ENCODE measurements around the gene INTS1.

INTS1 gene

GRCh38 chr7:1492221-1492620 lies 12.0 kb downstream of the INTS1 start:
- TF ChIP-seq EZH2phosphoT487 (IDR thresholded peaks at IDR 0.05; ENCODE audit: borderline replicate concordance, low read length) (no peak), CTCF (IDR thresholded peaks at IDR 0.05; ENCODE audit: low read depth, low read length, poor library complexity, severe bottlenecking) (no peak)
- no peak overlapping the region for H3K4me2 ChIP-seq (ENCODE audit: low read length)
- H3K9me3 ChIP-seq (ENCODE audit: control insufficient read depth, insufficient read depth, low read length), result no peaks in the 10 kb centered on the region
- H3F3A ChIP-seq (ENCODE audit: control insufficient read depth, insufficient read depth), result no peaks in the 10 kb centered on the region
- H3K79me2 ChIP-seq (ENCODE audit: control insufficient read depth, low read length), result no peaks in the 10 kb centered on the region; the same call in 1 of the 2 replicates
- H3K4me1 ChIP-seq (ENCODE audit: control insufficient read depth, low read length), result no peaks in the 10 kb centered on the region
- H3K4me3 ChIP-seq (ENCODE audit: low read length), result no peak overlapping the region
- H3K9me2 ChIP-seq (replicated peaks; ENCODE audit: control insufficient read depth, low read length), result no peaks in the 10 kb centered on the region
- H3K27ac ChIP-seq (ENCODE audit: low read depth, low read length), result no peak overlapping the region
- no peaks in the 10 kb centered on the region for H3K27me3 ChIP-seq (ENCODE audit: control insufficient read depth, low read length)
- H3K36me3 ChIP-seq (ENCODE audit: control insufficient read depth, low read length), result peaks cover 91% of the 10 kb centered on the region
- H4K20me1 ChIP-seq (ENCODE audit: control insufficient read depth, insufficient read depth, low read depth, low read length), result peaks cover 14% of the 10 kb centered on the region

- TF ChIP-seq CTCF (IDR thresholded peaks at IDR 0.05; ENCODE audit: low read depth, low read length, poor library complexity, severe bottlenecking), result no peak
- no peak for TF ChIP-seq EZH2phosphoT487 (IDR thresholded peaks at IDR 0.05; ENCODE audit: borderline replicate concordance, low read length)
- Histone ChIP-seq H4K20me1 (ENCODE audit: control insufficient read depth, insufficient read depth, low read depth, low read length) (peaks cover 14% of the 10 kb centered on the region; the same call in 1 of the 2 replicates), H3K27me3 (ENCODE audit: control insufficient read depth, low read length) (no peaks in the 10 kb centered on the region), H3K9me2 (replicated peaks; ENCODE audit: control insufficient read depth, low read length) (no peaks in the 10 kb centered on the region), H3K27ac (ENCODE audit: low read depth, low read length) (no peak overlapping the region), H3K4me3 (ENCODE audit: low read length) (no peak overlapping the region), H3K9me3 (ENCODE audit: control insufficient read depth, insufficient read depth, low read length) (no peaks in the 10 kb centered on the region), H3K4me2 (ENCODE audit: low read length) (no peak overlapping the region), H3K4me1 (ENCODE audit: control insufficient read depth, low read length) (no peaks in the 10 kb centered on the region), H3F3A (ENCODE audit: control insufficient read depth, insufficient read depth) (no peaks in the 10 kb centered on the region), H3K36me3 (ENCODE audit: control insufficient read depth, low read length) (peaks cover 86% of the 10 kb centered on the region), H3K79me2 (ENCODE audit: control insufficient read depth, low read length) (no peaks in the 10 kb centered on the region; the same call in 1 of the 2 replicates)
Observed at GRCh38 chr7:1490837-1491236, 13.4 kb downstream of the INTS1 start.

- Histone ChIP-seq H3K27me3 (ENCODE audit: control insufficient read depth, low read length) (no peaks in the 10 kb centered on the region), H4K20me1 (ENCODE audit: control insufficient read depth, insufficient read depth, low read depth, low read length) (peaks cover 10% of the 10 kb centered on the region; the same call in 1 of the 2 replicates), H3K4me3 (ENCODE audit: low read length) (no peak overlapping the region), H3K36me3 (ENCODE audit: control insufficient read depth, low read length) (peaks cover 84% of the 10 kb centered on the region), H3F3A (ENCODE audit: control insufficient read depth, insufficient read depth) (no peaks in the 10 kb centered on the region), H3K9me2 (replicated peaks; ENCODE audit: control insufficient read depth, low read length) (no peaks in the 10 kb centered on the region), H3K4me1 (ENCODE audit: control insufficient read depth, low read length) (no peaks in the 10 kb centered on the region), H3K79me2 (ENCODE audit: control insufficient read depth, low read length) (no peaks in the 10 kb centered on the region; the same call in 1 of the 2 replicates), H3K9me3 (ENCODE audit: control insufficient read depth, insufficient read depth, low read length) (no peaks in the 10 kb centered on the region), H3K27ac (ENCODE audit: low read depth, low read length) (no peak overlapping the region), H3K4me2 (ENCODE audit: low read length) (no peak overlapping the region)
- TF ChIP-seq CTCF (IDR thresholded peaks at IDR 0.05; ENCODE audit: low read depth, low read length, poor library complexity, severe bottlenecking) (no peak), EZH2phosphoT487 (IDR thresholded peaks at IDR 0.05; ENCODE audit: borderline replicate concordance, low read length) (no peak)
Observed at GRCh38 chr7:1489336-1489735, 14.9 kb downstream of the INTS1 start.
